NCI-H2107 treated with DMSO at 0.1 percent for 48 hours (cell line): ENCODE results near the gene SLCO1B1.

ENCODE experiments used
- DNase-seq: peaks from one replicate; lab custom pipeline; 2025; ENCODE audit not compliant: unreplicated experiment; lab: John Stamatoyannopoulos, UW

Gene SLCO1B1

GRCh38 chr12:21219206-21219605 lies 88.2 kb downstream of the SLCO1B1 start:
- no peak for DNase-seq

GRCh38 chr12:21220266-21220665 lies 89.3 kb downstream of the SLCO1B1 start:
- no peak for DNase-seq

GRCh38 chr12:21221072-21221471 lies 90.1 kb downstream of the SLCO1B1 start:
- no peak for DNase-seq

- DNase-seq = no peak
These were observed 90.8 kb downstream of the SLCO1B1 start for GRCh38 chr12:21221778-21222177.

GRCh38 chr12:21223930-21224329 lies 92.9 kb downstream of the SLCO1B1 start:
- DNase-seq = no peak

- DNase-seq = no peak
These were observed 103.4 kb downstream of the SLCO1B1 start for GRCh38 chr12:21234395-21234794.

- no peak for DNase-seq
These were observed 108.9 kb downstream of the SLCO1B1 start for GRCh38 chr12:21239866-21240265.

- DNase-seq = no peak
These were observed 117.7 kb downstream of the SLCO1B1 start for GRCh38 chr12:21248679-21249078.

- no peak for DNase-seq
These were observed 121.1 kb downstream of the SLCO1B1 start for GRCh38 chr12:21252070-21252469.

GRCh38 chr12:21257172-21257571 lies 126.2 kb downstream of the SLCO1B1 start:
- DNase-seq = no peak

- no peak for DNase-seq
These were observed 133.2 kb downstream of the SLCO1B1 start for GRCh38 chr12:21264232-21264631.

- DNase-seq = no peak
These were observed 134.9 kb downstream of the SLCO1B1 start for GRCh38 chr12:21265932-21266331.

- DNase-seq = no peak
These were observed 145.8 kb downstream of the SLCO1B1 start for GRCh38 chr12:21276826-21277225.
